DOHH2 (cell line): Measurements from ENCODE around the gene INO80.

Experiments used
- H3F3A ChIP-seq: fragments of 200-600 bp; sonication (generic), shearing (Covaris generic); 2 replicates; pipeline ENCODE4 v1.6.0; 2016; ENCODE audit warnings: antibody characterized with exemption, mild to moderate bottlenecking; ENCODE audit not compliant: control insufficient read depth, insufficient read depth
- H3K27ac ChIP-seq: fragments of 200-600 bp; sonication (generic); 2 replicates; pipeline ENCODE4 v1.5.1; 2014; ENCODE audit warnings: low read depth, mild to moderate bottlenecking, low read length, moderate library complexity
- H3K27me3 ChIP-seq: fragments of 200-600 bp; sonication (generic); 2 replicates; pipeline ENCODE4 v1.6.1; 2014; ENCODE audit warnings: mild to moderate bottlenecking, low read length, mixed read lengths; ENCODE audit not compliant: control insufficient read depth
- H3K36me3 ChIP-seq: fragments of 200-600 bp; sonication (generic); 2 replicates; pipeline ENCODE4 v1.6.1; 2014; ENCODE audit warnings: mild to moderate bottlenecking, low read length, moderate library complexity, mixed read lengths; ENCODE audit not compliant: control insufficient read depth
- H3K4me1 ChIP-seq: fragments of 200-600 bp; sonication (generic); 2 replicates; pipeline ENCODE4 v1.6.1; 2014; ENCODE audit warnings: mild to moderate bottlenecking, low read length, mixed read lengths; ENCODE audit not compliant: control insufficient read depth
- H3K4me2 ChIP-seq: fragments of 200-600 bp; sonication (generic); 2 replicates; pipeline ENCODE4 v1.6.0; 2014; ENCODE audit warnings: mild to moderate bottlenecking, low read length, moderate library complexity
- H3K4me3 ChIP-seq: fragments of 200-600 bp; sonication (generic); 2 replicates; pipeline ENCODE4 v1.5.1; 2014; ENCODE audit warnings: mild to moderate bottlenecking, low read length, mixed read lengths
- H3K79me2 ChIP-seq: fragments of 200-600 bp; sonication (generic); 2 replicates; pipeline ENCODE4 v1.6.1; 2014; ENCODE audit warnings: mild to moderate bottlenecking, low read length, mixed read lengths; ENCODE audit not compliant: control insufficient read depth
- H3K9me2 ChIP-seq: fragments of 200-600 bp; sonication (generic); replicated peaks from 2 replicates; pipeline ENCODE4 v1.6.1; 2014; ENCODE audit warnings: mild to moderate bottlenecking, low read length, mixed read lengths; ENCODE audit not compliant: control insufficient read depth
- H3K9me3 ChIP-seq: fragments of 200-600 bp; sonication (generic); 2 replicates; pipeline ENCODE4 v1.6.1; 2014; ENCODE audit warnings: antibody characterized with exemption, low read length, mixed read lengths; ENCODE audit not compliant: control insufficient read depth, insufficient read depth
- H4K20me1 ChIP-seq: fragments of 200-600 bp; sonication (generic); 2 replicates; pipeline ENCODE4 v1.6.0; 2014; ENCODE audit warnings: low read depth, mild to moderate bottlenecking, antibody characterized with exemption, low read length, moderate library complexity; ENCODE audit not compliant: control insufficient read depth, insufficient read depth
- EZH2phosphoT487 ChIP-seq: fragments of 200-600 bp; sonication (generic); IDR thresholded peaks from 2 replicates; pipeline ENCODE4 v1.6.1; 2017; ENCODE audit warnings: borderline replicate concordance, mild to moderate bottlenecking, antibody characterized with exemption, low read length, moderate library complexity, mixed read lengths
- TF ChIP-seq, protein P1 (sequence below): fragments of 200-600 bp; sonication (generic); IDR thresholded peaks from one replicate; pipeline ENCODE4 v1.5.1; 2014; ENCODE audit warnings: antibody characterized with exemption, mild to moderate bottlenecking, low read depth, low read length; ENCODE audit not compliant: poor library complexity, severe bottlenecking

Gene INO80

DNA sequence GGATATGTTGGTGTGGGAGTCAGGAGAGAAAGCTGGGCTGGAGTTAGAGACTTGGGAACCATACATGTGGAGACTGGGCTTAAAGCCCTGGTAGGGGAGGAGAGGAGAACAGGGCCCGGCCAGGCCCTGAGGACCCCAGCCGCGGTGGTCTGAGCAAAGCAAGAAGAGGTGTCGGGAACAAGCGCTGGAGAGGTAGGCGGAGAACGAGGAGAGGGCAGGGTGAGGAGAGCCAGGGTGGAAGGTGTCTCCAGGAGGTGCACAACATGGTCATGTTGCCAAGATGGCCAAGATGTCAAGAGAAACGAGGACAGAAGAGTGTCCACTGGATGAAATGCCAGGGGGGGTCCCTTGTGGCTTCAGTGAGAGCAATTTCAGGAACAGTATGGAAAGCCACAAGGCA, 157.4 kb downstream of the INO80 start:
- H3K27ac ChIP-seq: no peak overlapping the region
- no peak overlapping the region for H3K4me2 ChIP-seq
- no peaks in the 10 kb centered on the region for H3K9me3 ChIP-seq
- H3K4me3 ChIP-seq: no peak overlapping the region
- no peaks in the 10 kb centered on the region for H3K79me2 ChIP-seq
- no peaks in the 10 kb centered on the region for H3K27me3 ChIP-seq
- H3K4me1 ChIP-seq: peaks cover 14% of the 10 kb centered on the region
- no peaks in the 10 kb centered on the region for H3F3A ChIP-seq
- H3K36me3 ChIP-seq: no peaks in the 10 kb centered on the region
- H3K9me2 ChIP-seq: no peaks in the 10 kb centered on the region
- TF ChIP-seq, protein P1, sequence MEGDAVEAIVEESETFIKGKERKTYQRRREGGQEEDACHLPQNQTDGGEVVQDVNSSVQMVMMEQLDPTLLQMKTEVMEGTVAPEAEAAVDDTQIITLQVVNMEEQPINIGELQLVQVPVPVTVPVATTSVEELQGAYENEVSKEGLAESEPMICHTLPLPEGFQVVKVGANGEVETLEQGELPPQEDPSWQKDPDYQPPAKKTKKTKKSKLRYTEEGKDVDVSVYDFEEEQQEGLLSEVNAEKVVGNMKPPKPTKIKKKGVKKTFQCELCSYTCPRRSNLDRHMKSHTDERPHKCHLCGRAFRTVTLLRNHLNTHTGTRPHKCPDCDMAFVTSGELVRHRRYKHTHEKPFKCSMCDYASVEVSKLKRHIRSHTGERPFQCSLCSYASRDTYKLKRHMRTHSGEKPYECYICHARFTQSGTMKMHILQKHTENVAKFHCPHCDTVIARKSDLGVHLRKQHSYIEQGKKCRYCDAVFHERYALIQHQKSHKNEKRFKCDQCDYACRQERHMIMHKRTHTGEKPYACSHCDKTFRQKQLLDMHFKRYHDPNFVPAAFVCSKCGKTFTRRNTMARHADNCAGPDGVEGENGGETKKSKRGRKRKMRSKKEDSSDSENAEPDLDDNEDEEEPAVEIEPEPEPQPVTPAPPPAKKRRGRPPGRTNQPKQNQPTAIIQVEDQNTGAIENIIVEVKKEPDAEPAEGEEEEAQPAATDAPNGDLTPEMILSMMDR: no peak
- TF ChIP-seq EZH2phosphoT487: no peak
- no peaks in the 10 kb centered on the region for H4K20me1 ChIP-seq

DNA sequence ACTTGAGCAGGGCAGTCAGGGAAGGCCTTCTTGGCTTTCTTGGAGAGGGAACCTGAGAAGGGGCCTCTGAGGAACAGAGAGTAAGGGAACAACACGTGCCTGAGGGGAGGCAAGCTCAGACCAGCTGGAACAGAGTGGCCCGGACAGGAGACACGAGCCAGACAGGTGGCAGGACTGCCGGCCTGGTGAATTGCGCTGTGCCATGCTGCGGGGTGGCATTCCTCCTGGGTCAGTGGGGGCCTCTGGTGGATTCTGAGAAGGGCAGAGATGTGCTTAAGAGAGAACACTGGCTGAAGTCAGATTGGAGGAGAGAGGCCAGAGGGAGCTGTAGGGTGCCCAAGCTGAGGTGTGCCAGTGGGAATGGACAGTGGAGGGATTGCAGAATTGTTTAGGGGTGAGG, 157.9 kb downstream of the INO80 start:
- Histone ChIP-seq H3K27me3 (no peaks in the 10 kb centered on the region), H3F3A (no peaks in the 10 kb centered on the region), H3K4me1 (peaks cover 18% of the 10 kb centered on the region), H3K27ac (no peak overlapping the region), H3K9me3 (no peaks in the 10 kb centered on the region), H3K9me2 (no peaks in the 10 kb centered on the region), H4K20me1 (no peaks in the 10 kb centered on the region), H3K4me3 (no peak overlapping the region), H3K36me3 (no peaks in the 10 kb centered on the region), H3K79me2 (no peaks in the 10 kb centered on the region), H3K4me2 (no peak overlapping the region)
- TF ChIP-seq, protein P1: no peak
- TF ChIP-seq EZH2phosphoT487: no peak

DNA sequence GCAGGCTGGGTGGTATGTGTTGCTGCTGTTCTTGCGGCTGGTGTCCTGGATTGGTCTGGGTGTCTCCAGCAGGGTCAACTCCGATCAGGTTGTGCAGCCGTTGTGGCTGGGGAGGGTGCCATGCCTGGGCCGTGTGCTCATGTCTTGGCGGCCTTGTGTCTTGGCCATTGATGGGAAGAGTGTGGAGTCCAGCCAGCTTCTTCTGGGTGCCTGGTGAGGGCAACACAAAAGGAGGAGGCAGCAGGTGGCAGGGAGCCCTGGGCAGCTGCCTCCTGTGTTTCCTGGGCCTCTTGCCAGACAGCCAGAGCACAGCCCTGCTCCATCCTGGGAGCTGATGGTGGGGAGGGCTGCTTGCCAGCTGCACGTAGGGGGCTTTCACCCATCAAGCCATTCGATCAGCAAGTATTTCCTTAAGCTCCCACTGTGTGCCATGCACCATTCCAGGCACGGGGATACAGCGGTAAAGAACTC, 158.5 kb downstream of the INO80 start:
- H3K4me1 ChIP-seq: peaks cover 20% of the 10 kb centered on the region
- no peak overlapping the region for H3K4me2 ChIP-seq
- H3K4me3 ChIP-seq: no peak overlapping the region
- no peaks in the 10 kb centered on the region for H3K36me3 ChIP-seq
- no peaks in the 10 kb centered on the region for H4K20me1 ChIP-seq
- no peaks in the 10 kb centered on the region for H3F3A ChIP-seq
- H3K9me3 ChIP-seq: no peaks in the 10 kb centered on the region
- no peaks in the 10 kb centered on the region for H3K27me3 ChIP-seq
- no peak overlapping the region for H3K27ac ChIP-seq
- no peaks in the 10 kb centered on the region for H3K79me2 ChIP-seq
- TF ChIP-seq, protein P1: no peak
- no peak for TF ChIP-seq EZH2phosphoT487
- no peaks in the 10 kb centered on the region for H3K9me2 ChIP-seq

DNA sequence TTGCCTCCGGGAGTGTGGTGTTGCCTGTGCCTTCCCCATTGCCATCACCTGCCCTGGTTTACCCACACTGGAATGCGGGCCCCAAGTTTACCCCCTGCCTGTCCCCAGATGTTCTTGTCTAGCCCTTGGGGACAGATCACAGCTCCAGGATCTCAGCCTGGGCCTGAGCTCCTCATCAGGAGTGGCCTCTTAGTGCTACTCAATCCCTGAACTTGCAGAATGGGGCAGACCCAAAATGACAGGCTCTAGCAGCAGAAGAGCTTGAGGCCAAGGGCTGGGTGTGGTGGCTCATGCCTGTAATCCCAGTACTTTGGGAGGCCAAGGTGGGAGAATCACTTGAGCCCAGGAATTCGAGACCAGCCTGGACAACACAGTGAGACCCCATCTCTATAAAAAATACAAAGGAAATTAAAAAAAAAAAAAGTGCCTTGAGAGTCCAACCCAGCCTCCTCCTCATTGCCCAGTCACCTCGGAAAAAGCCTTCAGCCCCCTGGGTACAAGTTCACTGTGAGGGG, 159.0 kb downstream of the INO80 start:
- Histone ChIP-seq H3K36me3 (no peaks in the 10 kb centered on the region), H3K27me3 (no peaks in the 10 kb centered on the region), H3K79me2 (no peaks in the 10 kb centered on the region), H3K9me3 (no peaks in the 10 kb centered on the region), H3K4me2 (no peak overlapping the region), H3K4me3 (no peak overlapping the region), H3K9me2 (no peaks in the 10 kb centered on the region), H3K27ac (no peak overlapping the region), H4K20me1 (no peaks in the 10 kb centered on the region), H3F3A (no peaks in the 10 kb centered on the region), H3K4me1 (peaks cover 25% of the 10 kb centered on the region)
- TF ChIP-seq, protein P1: no peak
- no peak for TF ChIP-seq EZH2phosphoT487
